A204.1 (cell line): ENCODE measurements around the gene COPB1.

Source experiments
- FAIRE-seq: peaks from 2 replicates; lab custom pipeline; 2012; peaks lifted over from hg19 to GRCh38; lab: Jason Lieb, UNC

Gene COPB1

DNA sequence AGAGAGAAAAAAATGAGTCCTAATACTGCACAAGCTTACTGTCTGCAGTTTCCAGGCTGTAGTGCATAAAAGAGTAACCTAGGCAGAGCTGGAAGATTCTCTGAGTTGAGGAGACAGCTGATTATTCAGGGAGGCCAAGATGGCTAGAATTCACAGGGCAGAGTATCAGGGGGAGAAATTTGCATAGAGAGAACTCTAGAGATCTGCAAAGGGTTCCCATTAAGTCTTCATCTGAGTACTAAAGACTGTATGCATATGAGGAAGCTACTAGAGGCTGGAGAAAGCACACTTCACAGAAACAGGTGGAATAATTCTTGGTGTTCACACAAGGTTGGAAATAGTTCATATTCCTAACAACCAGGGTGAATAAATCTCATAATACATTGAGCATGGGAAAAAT, 74.0 kb downstream of the COPB1 start:
- FAIRE-seq, result no peak

DNA sequence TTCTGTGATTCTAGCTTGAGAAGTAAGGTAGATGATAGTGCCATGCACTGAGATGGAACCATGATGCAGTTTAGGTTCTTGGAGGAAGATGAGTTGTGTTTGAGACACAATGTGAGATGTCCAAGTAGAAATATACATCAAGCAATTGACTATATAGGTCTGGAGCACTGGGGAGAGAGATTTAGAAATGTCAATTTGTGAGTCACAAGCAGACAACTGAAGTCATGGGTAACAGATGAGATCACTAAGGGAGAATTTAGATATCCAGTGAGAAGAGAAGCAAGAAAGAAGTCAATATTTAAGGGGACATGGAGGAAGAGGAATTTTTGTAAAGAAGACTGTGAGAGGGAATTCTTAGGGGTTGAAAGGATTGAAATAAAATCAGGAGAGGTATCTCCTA, 75.5 kb downstream of the COPB1 start:
- no peak for FAIRE-seq

DNA sequence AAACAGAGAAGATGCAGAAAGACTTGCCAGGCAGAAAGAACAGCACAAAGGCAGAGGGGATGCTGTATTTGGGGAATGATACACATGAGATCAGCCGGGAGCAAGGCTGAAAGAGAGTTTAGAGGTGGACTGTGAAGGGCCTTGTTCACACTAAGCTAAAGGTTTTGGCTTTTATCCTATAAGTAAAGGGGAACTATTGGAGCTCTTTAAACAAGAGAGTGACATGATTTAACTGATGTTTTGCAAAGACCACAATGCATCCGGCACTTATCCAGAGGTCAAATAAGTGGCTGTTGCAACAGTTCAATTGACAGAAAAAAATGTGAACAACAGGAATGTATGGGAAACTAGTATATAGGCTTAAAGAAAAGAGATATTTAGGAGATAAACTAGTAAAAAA, 76.0 kb downstream of the COPB1 start:
- no peak for FAIRE-seq

DNA sequence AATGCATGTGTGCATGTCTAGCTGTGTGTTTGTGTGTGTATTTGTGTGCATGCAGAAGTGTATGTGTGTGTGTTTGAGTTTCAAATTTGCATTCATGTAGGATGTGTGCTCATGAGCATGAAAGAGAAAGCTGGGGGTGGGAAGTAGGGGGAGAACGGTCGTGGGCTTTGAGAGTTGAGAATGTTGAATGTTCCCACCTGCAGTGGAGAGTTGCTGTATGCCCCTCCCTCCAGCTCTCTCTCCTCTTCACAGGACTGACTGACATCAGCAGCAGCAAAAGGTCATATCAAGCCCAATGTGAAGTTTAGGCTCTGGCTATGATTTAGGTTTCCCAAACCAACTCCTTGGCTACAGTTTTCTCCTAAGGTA, 76.8 kb downstream of the COPB1 start:
- no peak for FAIRE-seq

DNA sequence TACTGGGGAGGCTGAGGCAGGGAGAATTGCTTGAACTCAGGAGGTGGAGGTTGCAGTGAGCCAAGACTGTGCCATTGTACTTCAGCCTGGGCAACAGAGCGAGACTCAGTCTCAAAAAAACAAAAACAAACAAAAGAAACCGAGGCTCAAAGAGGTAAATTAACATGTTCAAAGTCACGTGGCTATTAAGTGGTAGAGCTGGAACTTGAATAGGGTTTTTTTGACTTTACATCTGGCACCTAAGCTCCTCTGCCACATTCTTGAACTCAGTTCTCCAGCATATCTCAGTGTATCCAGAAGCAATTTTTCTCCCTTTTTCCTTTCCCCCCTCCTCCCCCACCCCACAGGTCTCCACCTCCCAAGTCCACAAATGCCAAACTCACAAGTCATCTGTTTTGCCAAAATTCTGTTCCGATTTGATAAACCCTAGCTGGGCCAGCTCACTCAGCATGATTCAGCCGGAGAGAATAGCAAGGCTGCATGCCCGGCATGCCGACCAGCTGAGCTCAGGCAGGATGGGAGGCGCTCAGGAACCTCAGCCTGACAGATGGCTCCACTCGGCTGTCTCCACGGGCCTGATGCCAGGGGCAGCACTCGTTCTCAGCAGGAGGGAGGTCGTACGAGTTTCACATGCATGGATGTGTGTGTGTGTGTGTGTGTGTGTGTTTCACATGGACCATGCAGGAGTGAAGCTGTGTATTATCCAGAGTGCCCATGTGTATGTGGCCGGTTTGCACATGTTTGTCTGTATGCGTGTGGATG, 77.4 kb downstream of the COPB1 start:
- no peak for FAIRE-seq

DNA sequence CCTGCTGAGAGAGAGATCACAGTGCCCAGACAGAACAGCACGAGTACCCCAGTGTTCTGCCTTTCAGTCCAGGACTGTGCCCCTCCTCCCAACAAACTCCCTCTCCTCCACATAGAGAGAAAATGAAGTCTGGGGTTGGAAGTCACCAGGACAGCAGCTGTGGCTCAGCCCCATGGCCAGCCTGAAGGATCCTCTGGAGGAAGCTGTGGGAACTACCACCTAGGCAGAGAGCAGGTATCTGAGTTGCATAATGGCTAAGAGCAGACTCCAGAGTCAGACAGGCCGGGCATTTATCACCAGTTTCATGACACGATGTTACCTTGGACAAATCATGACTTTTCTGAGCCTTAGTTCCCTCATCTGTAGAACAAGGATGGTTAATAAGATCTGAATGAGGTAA, 79.4 kb downstream of the COPB1 start:
- FAIRE-seq, result no peak

DNA sequence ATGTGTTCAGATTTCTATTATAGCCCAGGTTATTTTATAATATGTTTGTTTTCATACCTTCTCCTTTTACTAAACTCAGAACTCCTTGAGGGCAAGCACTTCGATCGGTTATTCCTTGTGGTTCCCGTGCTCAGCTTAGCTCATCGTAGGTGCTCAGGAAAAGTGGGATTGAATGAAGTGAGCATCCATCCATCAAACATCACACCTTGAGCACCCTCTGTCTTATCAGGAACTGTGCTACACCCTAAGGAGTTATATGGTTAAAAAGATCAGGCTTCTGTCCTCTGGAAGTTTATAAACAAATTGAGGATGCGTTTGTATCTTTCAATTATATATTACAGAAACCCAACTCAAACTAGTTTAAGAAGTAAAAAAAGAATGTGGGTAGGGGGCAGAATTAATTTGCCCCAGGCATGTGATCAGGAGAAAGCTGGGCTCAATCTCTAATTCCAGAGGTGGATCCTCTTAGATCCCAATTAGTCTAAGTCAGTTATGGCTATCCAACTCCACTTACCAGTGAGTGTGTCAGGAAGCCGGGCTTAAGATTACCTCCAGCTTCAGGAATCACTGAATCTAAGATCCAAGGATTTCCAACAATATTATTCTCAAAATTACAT, 80.7 kb downstream of the COPB1 start:
- FAIRE-seq, result no peak

DNA sequence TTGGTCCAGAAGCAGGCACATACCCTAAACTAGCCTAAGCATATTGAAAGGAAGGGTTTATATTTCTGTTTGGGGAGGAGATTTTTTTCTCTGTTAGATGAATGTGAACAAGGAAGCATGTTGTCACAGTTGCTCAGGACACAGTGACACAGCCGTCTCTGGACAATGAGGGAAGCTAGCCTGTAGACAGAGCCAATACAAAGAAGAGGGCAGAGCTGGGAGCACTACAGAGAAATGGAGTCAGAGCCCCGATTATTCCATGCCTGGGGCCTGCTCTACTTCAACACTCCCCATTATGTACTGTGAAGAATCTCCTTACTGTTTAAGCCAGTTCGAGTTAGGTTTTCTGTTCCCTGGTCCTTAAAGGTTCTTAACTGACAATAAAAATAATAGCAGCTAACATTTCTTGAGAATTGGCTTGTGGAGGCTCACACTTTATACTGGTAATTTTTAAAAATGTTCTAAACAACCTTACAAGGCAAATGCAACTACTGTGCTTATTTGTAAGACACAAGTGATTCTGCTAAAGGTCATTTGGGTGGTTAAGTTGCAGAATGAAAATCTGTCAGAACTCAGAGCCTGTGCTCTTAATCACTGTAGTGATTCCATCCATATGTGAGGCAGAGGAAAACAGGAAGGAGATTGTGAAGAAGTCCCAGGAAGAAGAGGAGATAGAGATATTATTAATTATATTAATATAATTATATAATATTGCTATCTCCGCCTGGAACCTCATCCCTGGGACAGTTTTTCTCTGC, 81.8 kb downstream of the COPB1 start:
- FAIRE-seq, result no peak

DNA sequence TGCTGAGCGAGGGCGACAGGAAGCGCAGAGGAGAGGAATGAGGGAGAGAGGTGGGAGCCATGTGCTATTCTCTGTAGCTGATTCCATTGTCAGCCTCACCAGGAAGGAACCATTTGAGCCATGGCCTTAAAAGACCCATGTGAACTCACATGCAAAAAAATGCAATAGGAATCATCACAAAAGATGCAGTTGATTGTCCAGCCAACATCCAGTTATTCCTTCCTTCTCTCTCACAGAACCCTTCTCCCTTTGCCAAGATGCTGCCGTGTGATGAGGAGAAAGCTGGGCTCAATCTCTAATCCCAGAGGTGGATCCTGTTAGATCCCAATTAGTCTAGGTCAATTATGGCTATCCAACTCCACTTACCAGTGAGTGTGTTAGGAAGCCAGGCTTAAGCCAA, 82.4 kb downstream of the COPB1 start:
- FAIRE-seq, result no peak

DNA sequence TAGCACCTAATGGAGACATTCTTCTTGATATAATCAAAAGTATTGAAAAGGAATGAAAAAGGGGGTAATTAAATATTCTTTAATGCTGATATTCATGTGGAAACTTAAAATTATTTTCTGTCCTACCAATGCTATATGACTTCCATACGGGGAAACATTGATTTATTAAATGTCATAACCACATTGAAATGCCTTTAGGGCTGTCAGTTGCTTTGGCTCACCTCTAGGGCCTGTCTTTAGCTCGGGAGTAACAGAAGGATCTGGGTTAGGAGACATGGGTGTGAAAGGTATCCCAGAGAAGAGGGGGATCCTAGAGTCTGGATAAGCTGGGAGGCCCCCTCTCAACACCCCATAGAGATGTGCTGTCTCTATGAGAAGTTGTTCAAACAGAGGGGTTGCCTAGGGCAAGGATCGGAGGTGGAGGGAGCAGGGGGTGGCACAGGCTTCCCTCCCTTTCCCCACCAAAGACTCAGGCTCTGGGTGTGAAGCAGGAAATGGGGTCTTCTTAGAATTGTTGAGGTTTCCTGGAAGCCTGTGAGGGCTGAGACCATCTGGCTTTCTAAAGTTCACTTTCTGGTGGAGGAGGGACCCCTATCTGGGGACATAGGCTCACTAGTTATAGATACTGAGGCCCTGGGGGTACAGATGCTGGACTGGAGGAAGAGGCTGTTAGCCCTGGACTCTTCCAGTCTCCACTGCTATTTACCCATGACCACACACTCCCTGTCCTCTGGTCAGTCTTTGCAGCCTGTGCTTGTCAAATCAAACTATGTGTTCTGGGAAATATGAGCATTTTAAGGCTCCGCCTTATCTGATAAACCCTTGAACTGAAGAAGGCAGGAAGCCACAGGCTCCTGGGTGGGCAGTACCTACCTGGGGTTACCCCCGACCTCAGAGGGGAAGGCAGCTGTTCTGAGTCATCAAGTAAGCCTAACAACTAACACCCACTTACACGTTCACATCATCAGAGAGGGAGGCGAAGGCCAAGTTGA, 84.8 kb downstream of the COPB1 start:
- no peak for FAIRE-seq

DNA sequence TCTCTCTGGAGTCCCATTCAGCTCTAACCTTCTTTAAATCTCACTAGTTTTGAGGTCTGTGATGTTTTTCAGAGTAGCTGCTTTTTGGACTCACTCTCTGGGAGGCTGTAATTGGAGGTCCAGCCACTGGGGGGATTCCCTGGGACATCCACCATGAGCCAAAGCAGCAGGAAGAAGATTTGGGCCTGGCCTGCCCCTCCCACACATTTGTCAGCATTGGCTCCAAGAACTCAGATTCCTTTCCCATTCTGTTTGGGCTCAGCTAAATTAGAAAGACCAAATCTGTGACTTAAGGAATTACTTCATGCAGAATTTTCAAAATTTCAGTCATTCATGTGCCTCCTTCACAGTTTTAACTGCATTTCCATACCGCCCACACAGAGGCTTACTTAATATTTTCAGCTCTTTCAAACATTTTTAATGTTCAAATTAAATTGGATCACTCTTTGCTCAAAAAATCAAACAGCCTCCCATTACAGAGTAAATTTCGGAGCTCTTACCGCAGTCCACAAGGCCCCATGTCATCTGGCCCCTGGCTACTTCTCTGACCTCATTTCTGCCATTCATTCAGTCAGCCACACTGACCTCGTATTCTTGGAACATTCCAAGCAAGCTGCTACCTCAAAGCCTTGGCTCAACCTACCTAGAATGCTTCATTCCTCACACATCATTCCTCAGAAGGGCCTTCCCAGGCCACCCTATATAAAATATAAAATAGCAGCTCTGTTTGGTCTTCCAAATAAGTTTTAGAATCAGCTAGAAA, 86.1 kb downstream of the COPB1 start:
- FAIRE-seq, result no peak

DNA sequence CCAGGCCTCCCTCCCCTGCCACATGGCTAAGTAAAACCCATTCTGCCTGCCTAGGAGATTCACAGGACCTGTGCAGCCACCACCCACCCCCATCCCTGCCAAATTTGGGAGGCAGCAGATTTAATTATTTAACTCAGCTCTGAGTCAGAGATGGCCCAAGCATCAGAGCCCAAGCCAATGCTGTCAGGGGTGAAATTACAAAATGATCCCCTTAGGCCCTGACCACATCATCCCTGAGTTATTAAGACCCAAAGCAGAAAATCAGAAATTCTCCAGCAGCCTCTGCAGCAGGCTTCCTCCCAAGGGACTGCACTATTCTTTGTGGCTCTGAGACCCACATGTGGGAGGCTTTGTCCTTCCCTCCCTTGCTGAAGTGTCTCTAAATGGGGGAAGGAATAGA, 87.8 kb downstream of the COPB1 start:
- FAIRE-seq, result no peak

DNA sequence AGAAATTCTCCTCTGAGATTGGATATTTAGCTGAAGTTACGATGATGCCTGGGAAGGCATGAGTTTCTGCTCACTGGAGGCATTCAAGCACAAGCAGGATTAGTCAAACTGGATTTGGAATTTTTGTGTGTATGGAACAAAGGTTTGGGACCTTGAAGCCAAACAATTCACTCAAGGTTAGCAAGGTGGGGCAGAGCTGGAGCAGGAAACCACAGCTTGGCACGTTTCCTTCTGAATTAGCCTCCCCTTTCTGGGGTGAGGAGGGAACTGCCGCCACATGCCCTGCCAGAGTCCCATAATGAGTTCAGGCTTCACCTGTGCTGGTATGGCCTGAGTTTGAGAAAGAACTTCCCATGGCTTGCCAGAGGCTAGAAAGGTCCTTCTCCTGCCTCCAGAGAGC, 89.7 kb downstream of the COPB1 start:
- FAIRE-seq, result no peak

DNA sequence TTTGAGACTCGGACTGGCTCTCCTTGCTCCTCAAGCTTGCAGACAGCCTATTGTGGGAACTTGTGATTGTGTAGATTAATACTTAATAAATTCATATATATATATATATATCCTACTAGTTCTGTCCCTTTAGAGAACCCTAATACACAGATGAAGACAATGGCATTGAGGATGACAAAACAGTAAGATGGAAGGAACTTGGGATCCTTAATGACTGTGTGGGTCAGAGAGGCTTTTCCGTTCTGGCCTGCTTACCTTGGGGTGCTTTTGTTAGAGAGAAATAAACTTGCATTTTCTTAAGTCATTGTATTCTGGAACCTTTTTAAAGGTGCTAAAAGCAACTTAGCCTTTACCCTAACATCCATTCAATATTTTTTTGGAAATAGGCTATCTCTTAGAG, 91.0 kb downstream of the COPB1 start:
- FAIRE-seq, result no peak
